BLaER1 treated with 17β-estradiol and CSF1 and Interleukin-3, amounts not matched to agents 10 nM and 100 nM (cell line): ENCODE measurements around the gene IPPK.

Experiments used
- H3K27ac ChIP-seq, 11 experiments: shearing (Covaris generic); formaldehyde crosslinking; 2 replicates each; pipeline ENCODE4 v1.8.1; 2022
- H3K27me3 ChIP-seq, 11 experiments: shearing (Covaris generic); formaldehyde crosslinking; 2 replicates each; pipeline ENCODE4 v1.8.1; 2022
- H3K36me3 ChIP-seq, 11 experiments: shearing (Covaris generic); formaldehyde crosslinking; 2 replicates each; pipeline ENCODE4 v1.8.1; 2022
- H3K4me1 ChIP-seq, 10 experiments: shearing (Covaris generic); formaldehyde crosslinking; 2 replicates each; pipeline ENCODE4 v1.8.1; 2022
- H3K4me2 ChIP-seq, 11 experiments: shearing (Covaris generic); formaldehyde crosslinking; 2 replicates each; pipeline ENCODE4 v1.8.1; 2022
- H3K4me3 ChIP-seq, 10 experiments: shearing (Covaris generic); formaldehyde crosslinking; 2 replicates each; pipeline ENCODE4 v1.8.1; 2022
- H3K9ac ChIP-seq, 11 experiments: shearing (Covaris generic); formaldehyde crosslinking; 2 replicates each; pipeline ENCODE4 v1.8.1; 2022
- H3K9me3 ChIP-seq, 11 experiments: shearing (Covaris generic); formaldehyde crosslinking; replicated peaks in 1 of 11; 2 replicates each; pipeline ENCODE4 v1.8.1; 2022
- H4K20me1 ChIP-seq, 11 experiments: shearing (Covaris generic); formaldehyde crosslinking; 2 replicates each; pipeline ENCODE4 v1.8.1; 2022
- Cebpa-rat ChIP-seq, 11 experiments: shearing (Covaris generic); IDR thresholded peaks; 2 replicates each; pipeline ENCODE4 v1.8.1; 2022

IPPK gene

DNA sequence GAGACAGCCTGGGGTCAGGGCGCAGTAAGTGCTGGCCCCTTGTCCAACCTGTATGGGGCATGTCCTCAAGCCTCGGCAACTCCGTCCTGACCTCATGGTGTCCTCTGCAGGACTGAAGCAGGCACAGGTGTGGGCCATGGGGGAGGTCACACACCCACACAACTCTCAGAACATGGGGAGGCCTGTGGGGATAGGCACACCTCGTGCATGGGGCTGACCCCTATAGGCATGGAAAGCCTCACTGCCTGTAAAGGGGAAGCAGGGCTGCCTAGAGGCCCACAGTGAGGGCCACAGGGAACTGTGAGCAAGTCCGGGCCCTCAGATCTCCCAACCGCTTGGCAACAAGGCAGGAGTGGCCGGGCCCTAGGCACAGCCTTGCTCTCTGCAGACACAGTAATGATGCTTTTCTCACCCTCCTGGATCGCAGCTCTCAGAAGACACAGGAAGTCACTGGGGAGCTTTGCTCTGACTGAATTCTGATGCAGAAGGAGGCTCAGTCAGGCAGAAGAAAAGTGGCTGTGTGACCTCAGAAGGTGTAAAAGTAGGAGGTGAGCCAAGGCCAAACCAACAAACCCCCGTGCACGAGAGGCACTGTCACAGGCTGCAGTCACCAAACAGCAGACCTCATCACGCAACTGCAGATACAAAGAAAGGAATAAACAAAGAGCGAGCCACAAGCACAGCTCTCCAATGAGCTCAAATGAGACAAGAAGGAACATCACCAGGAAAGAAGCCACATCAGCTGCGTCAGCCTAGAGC, 5.4 kb downstream of the IPPK start:
- Histone ChIP-seq H3K4me1 (peaks cover 44 to 78% (median 62%) of the 10 kb centered on the region in 10 experiments), H3K9me3 (no peaks in the 10 kb centered on the region), H3K27ac (peak overlapping the region in 4 of 11 experiments; percentile 8 to 37 (median 12); a peak in 1 of 22 replicates), H3K36me3 (peaks cover 37 to 70% (median 51%) of the 10 kb centered on the region in 11 experiments; a peak in 21 of 22 replicates), H4K20me1 (peaks cover 51 to 94% (median 87%) of the 10 kb centered on the region in 11 experiments), H3K4me3 (no peak overlapping the region), H3K27me3 (no peaks in the 10 kb centered on the region), H3K9ac (peak overlapping the region in 5 of 11 experiments; percentile 8 to 24 (median 13); a peak in 3 of 22 replicates), H3K4me2 (peak overlapping the region; percentile 1 to 43 (median 21); a peak in 15 of 22 replicates)
- no peak for TF ChIP-seq Cebpa-rat (IDR thresholded peaks at IDR 0.05)

DNA sequence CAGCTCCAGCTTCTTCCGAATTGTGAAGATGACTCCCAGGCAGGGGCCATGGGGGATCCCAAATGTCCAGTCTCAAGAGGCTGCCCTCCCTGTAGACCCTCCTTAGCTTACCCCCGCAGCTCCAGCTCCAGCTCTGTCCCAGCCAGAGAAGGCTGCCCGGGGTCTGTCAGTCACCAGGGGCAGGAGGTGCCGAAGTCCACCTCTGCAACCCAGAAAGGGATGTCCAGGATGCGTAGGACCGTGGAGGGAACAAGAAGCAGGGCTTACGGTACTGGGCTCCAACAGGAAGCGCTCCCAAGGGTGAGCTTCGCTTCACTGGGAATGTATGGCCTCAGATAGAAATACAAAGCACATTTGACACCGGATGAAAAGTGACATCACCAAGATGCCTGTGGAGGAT, 6.0 kb downstream of the IPPK start:
- no peak overlapping the region; a peak in 1 of 22 replicates for H3K9ac ChIP-seq
- 0 out of 22 replicates have a peak overlapping the region, but pooled peaks of 1 of the 11 experiments have one; percentile 11 for H3K27ac ChIP-seq
- H3K36me3 ChIP-seq = peaks cover 38 to 74% (median 53%) of the 10 kb centered on the region in 11 experiments; a peak in 21 of 22 replicates
- H3K4me2 ChIP-seq = peak overlapping the region in 7 of 11 experiments; percentile 1 to 43 (median 10); a peak in 7 of 22 replicates
- no peaks in the 10 kb centered on the region for H3K27me3 ChIP-seq
- no peak for TF ChIP-seq Cebpa-rat (IDR thresholded peaks at IDR 0.05)
- peaks cover 40 to 77% (median 61%) of the 10 kb centered on the region in 10 experiments for H3K4me1 ChIP-seq
- peaks cover 53 to 100% (median 89%) of the 10 kb centered on the region in 11 experiments for H4K20me1 ChIP-seq
- no peaks in the 10 kb centered on the region for H3K9me3 ChIP-seq
- no peak overlapping the region for H3K4me3 ChIP-seq

GRCh38 chr9:92663126-92663525, 6.8 kb downstream of the IPPK start:
- H3K4me2 ChIP-seq = peak overlapping the region in 1 of 11 experiments; percentile 12; a peak in 1 of 22 replicates
- no peaks in the 10 kb centered on the region for H3K9me3 ChIP-seq
- peaks cover 57 to 99% (median 84%) of the 10 kb centered on the region in 11 experiments for H4K20me1 ChIP-seq
- no peak for TF ChIP-seq Cebpa-rat (IDR thresholded peaks at IDR 0.05)
- H3K4me1 ChIP-seq = peaks cover 31 to 71% (median 54%) of the 10 kb centered on the region in 10 experiments
- H3K27ac ChIP-seq = no peak overlapping the region
- H3K9ac ChIP-seq = no peak overlapping the region
- no peak overlapping the region for H3K4me3 ChIP-seq
- peaks cover 41 to 83% (median 61%) of the 10 kb centered on the region in 11 experiments; a peak in 21 of 22 replicates for H3K36me3 ChIP-seq
- H3K27me3 ChIP-seq = no peaks in the 10 kb centered on the region

GRCh38 chr9:92661743-92662142, 8.2 kb downstream of the IPPK start:
- H4K20me1 ChIP-seq = peaks cover 57 to 99% (median 85%) of the 10 kb centered on the region in 11 experiments
- no peak overlapping the region for H3K4me3 ChIP-seq
- peaks cover 27 to 73% (median 49%) of the 10 kb centered on the region in 10 experiments for H3K4me1 ChIP-seq
- H3K4me2 ChIP-seq = peak overlapping the region in 4 of 11 experiments; percentile 7 to 35 (median 28); a peak in 5 of 22 replicates
- H3K9me3 ChIP-seq = no peaks in the 10 kb centered on the region
- H3K27ac ChIP-seq = no peak overlapping the region
- no peaks in the 10 kb centered on the region for H3K27me3 ChIP-seq
- no peak for TF ChIP-seq Cebpa-rat (IDR thresholded peaks at IDR 0.05)
- no peak overlapping the region for H3K9ac ChIP-seq
- peaks cover 47 to 86% (median 66%) of the 10 kb centered on the region in 11 experiments for H3K36me3 ChIP-seq

GRCh38 chr9:92661127-92661526, 8.8 kb downstream of the IPPK start:
- no peaks in the 10 kb centered on the region for H3K27me3 ChIP-seq

GRCh38 chr9:92660266-92660665, 9.7 kb downstream of the IPPK start:
- Histone ChIP-seq H3K27ac (no peak overlapping the region), H3K4me2 (no peak overlapping the region), H3K4me1 (peaks cover 30 to 75% (median 56%) of the 10 kb centered on the region in 10 experiments), H3K36me3 (peaks cover 51 to 90% (median 70%) of the 10 kb centered on the region in 11 experiments), H3K4me3 (no peak overlapping the region), H3K9me3 (no peaks in the 10 kb centered on the region), H4K20me1 (peaks cover 51 to 100% (median 74%) of the 10 kb centered on the region in 11 experiments), H3K9ac (no peak overlapping the region), H3K27me3 (no peaks in the 10 kb centered on the region)
- no peak for TF ChIP-seq Cebpa-rat (IDR thresholded peaks at IDR 0.05)

More at GRCh38 chr9:92661127-92661526, 8.8 kb downstream of the IPPK start:
- no peak overlapping the region for H3K4me3 ChIP-seq
- H3K4me1 ChIP-seq = peaks cover 28 to 75% (median 51%) of the 10 kb centered on the region in 10 experiments
- TF ChIP-seq Cebpa-rat (IDR thresholded peaks at IDR 0.05) = no peak
- H3K27ac ChIP-seq = peak overlapping the region in 2 of 11 experiments; percentile 13 to 32; a peak in 2 of 22 replicates
- peaks cover 47 to 87% (median 66%) of the 10 kb centered on the region in 11 experiments for H3K36me3 ChIP-seq
- peak overlapping the region in 4 of 11 experiments; percentile 0 to 35 (median 28); a peak in 5 of 22 replicates for H3K4me2 ChIP-seq
- H3K9me3 ChIP-seq = no peaks in the 10 kb centered on the region
- peaks cover 56 to 99% (median 79%) of the 10 kb centered on the region in 11 experiments for H4K20me1 ChIP-seq
- no peak overlapping the region for H3K9ac ChIP-seq

- no peak overlapping the region for H3K9ac ChIP-seq
- peaks cover 52 to 92% (median 76%) of the 10 kb centered on the region in 11 experiments for H3K36me3 ChIP-seq
- H3K4me2 ChIP-seq = no peak overlapping the region
- H3K4me3 ChIP-seq = no peak overlapping the region
- no peak for TF ChIP-seq Cebpa-rat (IDR thresholded peaks at IDR 0.05)
- no peak overlapping the region for H3K27ac ChIP-seq
- H3K4me1 ChIP-seq = peaks cover 30 to 75% (median 56%) of the 10 kb centered on the region in 10 experiments
- H3K9me3 ChIP-seq = no peaks in the 10 kb centered on the region
- peaks cover 45 to 100% (median 72%) of the 10 kb centered on the region in 11 experiments; a peak in 21 of 22 replicates for H4K20me1 ChIP-seq
- H3K27me3 ChIP-seq = no peaks in the 10 kb centered on the region
Measured at GRCh38 chr9:92659601-92660000, 10.3 kb downstream of the IPPK start.

- Histone ChIP-seq H4K20me1 (peaks cover 35 to 100% (median 69%) of the 10 kb centered on the region in 11 experiments; a peak in 20 of 22 replicates), H3K27me3 (no peaks in the 10 kb centered on the region), H3K9ac (no peak overlapping the region), H3K4me2 (no peak overlapping the region), H3K4me1 (peaks cover 28 to 75% (median 56%) of the 10 kb centered on the region in 10 experiments), H3K4me3 (no peak overlapping the region), H3K36me3 (peaks cover 48 to 92% (median 75%) of the 10 kb centered on the region in 11 experiments), H3K27ac (no peak overlapping the region), H3K9me3 (no peaks in the 10 kb centered on the region)
- no peak for TF ChIP-seq Cebpa-rat (IDR thresholded peaks at IDR 0.05)
Measured at GRCh38 chr9:92658611-92659010, 11.3 kb downstream of the IPPK start.

DNA sequence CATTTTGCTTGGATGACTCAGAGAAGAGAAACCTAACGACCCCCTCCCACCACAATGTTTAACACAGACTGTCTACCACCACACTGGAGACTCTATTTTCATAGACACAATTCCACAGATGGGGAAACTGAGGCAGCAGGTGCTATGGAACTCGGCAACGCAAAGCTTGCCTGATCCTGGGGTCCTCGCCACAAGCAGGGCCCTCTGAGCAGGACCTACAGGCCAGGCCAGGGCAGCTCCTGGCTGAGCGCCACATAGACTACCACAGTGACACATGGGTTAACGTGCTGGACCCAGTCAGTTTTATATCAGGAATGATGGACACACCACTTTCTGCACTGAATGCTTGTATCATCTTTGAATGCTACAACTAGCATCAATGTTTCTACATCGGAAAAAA, 11.8 kb downstream of the IPPK start:
- Histone ChIP-seq H3K9ac (no peak overlapping the region), H4K20me1 (peaks cover 32 to 99% (median 64%) of the 10 kb centered on the region in 11 experiments; a peak in 20 of 22 replicates), H3K27ac (0 out of 22 replicates have a peak overlapping the region, but pooled peaks of 1 of the 11 experiments have one; percentile 7), H3K4me2 (peak overlapping the region in 2 of 11 experiments; percentile 8 to 12; a peak in 3 of 22 replicates), H3K4me1 (peaks cover 27 to 75% (median 58%) of the 10 kb centered on the region in 10 experiments), H3K9me3 (no peaks in the 10 kb centered on the region), H3K27me3 (no peaks in the 10 kb centered on the region), H3K36me3 (peaks cover 48 to 92% (median 75%) of the 10 kb centered on the region in 11 experiments), H3K4me3 (no peak overlapping the region)
- TF ChIP-seq Cebpa-rat (IDR thresholded peaks at IDR 0.05) = no peak
